NOMO-1 (cell line): ENCODE data around the gene SLC30A7.
A peak's percentile ranks its signal among the peaks of the same experiment; 100 is the strongest.
"Not testable (repeated sequence)": the region's sequence is repeated elsewhere in the genome, so short reads cannot be mapped to it uniquely, and the experiment has no call there.

Source experiments
- DNase-seq, 2 experiments: peaks; one replicate each; lab custom pipeline; 2025; ENCODE audit not compliant: unreplicated experiment in 2 of 2; lab: John Stamatoyannopoulos, UW

Gene SLC30A7, protein sequence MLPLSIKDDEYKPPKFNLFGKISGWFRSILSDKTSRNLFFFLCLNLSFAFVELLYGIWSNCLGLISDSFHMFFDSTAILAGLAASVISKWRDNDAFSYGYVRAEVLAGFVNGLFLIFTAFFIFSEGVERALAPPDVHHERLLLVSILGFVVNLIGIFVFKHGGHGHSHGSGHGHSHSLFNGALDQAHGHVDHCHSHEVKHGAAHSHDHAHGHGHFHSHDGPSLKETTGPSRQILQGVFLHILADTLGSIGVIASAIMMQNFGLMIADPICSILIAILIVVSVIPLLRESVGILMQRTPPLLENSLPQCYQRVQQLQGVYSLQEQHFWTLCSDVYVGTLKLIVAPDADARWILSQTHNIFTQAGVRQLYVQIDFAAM

DNA sequence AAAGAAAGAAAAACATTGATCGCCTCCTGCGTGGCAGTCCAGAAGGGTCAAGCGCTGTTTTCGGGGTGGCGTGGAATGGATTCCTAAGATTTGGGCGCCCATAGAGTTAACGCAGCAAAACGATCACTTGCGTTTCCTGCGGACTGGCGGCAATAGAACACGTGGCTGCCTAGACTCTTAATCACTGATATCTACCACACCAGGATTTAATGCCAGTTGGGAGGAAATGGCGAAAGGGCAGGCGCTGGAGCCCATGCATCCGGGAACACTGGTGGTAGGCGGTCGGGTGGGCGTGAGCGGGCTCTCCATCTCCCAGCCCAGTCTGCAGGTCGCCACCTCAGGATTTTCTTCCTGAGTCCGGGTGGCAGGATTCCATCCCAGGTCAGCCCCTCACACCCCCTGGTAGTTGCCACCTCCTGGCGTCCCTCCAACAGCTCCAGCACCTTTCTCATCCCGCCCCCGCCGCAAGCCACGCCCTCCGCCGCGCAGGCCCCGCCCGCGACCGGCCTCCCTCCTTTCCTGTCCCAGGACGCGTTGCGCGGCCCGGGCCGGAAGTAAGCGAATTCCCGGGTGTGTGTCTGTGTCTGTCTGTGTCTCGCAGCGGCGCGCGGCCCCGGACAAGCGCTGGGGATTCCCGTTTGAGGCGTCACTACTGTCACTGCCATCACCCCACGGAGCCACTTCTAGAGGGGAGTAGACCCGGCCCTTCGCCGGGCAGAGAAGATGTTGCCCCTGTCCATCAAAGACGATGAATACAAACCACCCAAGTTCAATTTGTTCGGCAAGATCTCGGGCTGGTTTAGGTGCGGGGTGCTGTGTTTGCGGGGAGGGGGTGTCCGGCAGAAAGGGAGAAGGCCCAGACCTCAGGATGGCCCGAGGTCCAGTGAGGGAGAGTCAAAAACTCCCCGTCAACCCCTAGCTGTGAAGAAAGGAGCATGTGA lies at the start of gene SLC30A7:
Gene SLC30A7 (plus strand): TSS at position 551 of the 941 bp plus-strand sequence. CDS start 173 bp downstream, at position 724.
- DNase-seq = peak; percentile 67 to 88

DNA sequence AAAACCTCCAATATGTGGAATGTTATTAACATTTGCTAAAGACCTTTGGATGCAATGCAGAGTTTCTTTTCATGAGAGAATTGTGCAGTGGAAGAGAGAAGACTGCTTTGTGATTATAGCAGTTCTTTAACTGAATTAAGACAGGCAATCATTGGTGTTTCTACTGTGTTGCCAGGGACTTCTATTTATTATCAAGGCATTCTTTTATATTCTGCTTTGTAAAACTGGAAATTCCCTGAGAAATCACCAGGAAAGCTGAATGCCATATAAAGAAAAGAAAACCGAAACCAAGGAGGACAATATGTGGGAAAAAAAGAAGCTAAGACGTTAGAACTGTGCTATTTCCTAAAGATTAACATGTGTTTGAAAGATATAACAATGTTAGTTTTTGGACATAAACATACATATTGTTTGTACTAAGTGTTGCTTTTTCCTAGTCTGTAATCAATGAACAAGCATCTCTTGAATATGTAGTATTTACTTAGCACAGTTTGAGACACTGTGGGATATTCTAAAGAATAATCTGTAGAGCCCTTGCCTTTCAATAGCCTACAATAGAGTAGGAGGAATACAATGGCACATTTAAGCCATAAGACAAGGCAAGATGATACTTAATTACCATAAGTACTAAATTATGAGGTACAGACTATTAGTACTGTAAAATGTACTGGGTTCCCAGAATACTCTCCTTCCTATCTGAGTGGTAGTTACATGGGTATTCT lies 48.4 kb upstream of the SLC30A7 start:
- no peak for DNase-seq

DNA sequence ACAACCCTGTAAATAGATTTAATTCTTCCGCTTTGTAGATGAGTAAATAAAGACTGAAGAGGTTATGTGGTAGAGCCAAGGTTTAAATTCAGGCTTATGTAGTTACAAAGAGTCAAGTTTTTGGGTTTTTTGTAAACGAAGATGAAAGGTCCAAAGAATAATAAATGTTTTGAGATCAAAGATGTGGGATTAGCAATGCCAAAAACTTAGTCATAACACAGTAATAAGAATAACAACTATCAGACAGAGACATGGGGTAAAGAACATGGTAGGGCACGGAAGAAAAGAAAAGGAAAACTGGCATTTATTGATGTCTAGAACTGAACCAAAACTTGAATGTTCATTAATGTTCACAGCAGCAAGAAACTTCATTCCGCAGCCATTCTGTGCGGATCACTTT lies 44.2 kb upstream of the SLC30A7 start:
- no peak for DNase-seq

DNA sequence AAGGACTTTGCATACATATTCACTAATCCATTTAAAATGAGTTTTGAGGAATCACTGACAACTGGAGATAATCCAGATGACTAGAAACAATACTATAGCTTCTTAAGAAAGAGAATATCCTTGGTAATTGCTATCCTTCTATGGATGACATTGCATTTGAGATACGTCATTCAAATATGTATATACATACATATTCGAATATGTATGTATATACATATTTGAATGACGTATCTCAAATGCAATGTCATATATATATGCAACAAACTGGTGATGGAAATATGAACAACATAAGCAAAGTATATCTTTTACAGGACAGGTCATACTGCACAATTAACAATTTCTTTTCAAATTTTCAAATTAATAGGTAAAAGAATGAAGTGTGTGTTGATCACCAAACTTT lies 42.9 kb upstream of the SLC30A7 start:
- DNase-seq = no peak

DNA sequence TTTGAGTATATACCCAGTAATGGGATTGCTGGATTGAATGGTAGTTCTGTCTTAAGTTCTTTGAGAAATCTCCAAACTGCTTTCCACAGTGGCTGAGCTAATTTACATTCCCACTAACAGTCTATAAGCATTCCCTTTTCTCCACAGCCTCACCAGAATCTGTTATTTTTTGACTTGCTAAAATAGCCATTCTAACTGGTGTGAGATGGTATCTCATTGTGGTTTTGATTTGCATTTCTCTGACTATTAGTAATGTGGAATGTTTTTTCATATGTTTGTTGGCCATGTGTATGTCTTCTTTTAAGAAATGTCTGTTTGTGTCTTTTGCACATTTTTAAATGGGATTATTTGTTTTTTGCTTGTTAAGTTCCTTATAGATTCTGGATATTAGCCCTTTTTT lies 40.8 kb upstream of the SLC30A7 start:
- not testable (repeated sequence) for DNase-seq

DNA sequence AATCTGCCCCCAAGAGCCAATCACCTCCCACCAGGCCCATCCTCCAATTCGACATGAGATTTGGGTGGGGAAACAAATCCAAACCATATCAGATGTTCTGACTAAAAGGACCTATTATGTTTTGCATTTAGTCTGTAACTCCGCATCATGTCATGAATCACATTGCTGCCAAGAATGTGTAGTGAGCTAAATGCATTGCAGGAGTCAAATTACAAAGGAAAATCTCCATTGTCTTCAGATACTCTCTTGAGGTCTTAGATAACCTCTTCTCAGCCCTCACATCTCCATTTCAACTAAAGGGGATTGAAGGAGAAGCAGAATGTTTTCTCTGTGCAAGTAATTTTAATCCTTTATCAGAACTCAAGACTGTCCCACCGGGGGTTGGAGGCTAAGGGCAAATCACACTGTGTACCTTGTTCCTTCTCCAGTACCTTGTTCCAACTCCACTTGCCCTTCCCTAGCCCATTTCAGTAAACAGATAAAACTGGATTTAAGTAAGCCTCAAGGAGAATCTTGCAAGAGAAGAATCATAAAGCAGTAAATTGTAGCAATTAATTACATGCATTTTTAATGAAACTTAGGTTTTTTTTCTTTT lies 35.4 kb upstream of the SLC30A7 start:
- no peak for DNase-seq

DNA sequence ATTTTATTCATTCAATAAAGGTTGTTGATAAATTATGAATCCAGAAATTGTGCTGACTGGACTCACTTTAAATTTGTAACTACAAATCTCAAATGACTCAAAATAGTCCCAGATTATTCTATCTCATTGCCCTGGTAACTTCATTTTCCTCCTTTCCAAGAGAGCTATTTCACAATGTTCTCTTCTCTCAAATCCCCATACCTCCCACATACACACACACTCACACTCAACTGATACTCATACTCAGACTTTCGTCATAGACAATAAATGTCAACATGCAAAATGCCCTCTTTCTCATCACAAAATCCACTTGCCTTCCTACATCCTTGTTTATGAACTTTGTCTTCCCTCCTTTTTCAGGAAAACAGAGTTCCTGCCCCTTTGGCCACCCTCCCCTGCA lies 34.5 kb upstream of the SLC30A7 start:
- no peak for DNase-seq

DNA sequence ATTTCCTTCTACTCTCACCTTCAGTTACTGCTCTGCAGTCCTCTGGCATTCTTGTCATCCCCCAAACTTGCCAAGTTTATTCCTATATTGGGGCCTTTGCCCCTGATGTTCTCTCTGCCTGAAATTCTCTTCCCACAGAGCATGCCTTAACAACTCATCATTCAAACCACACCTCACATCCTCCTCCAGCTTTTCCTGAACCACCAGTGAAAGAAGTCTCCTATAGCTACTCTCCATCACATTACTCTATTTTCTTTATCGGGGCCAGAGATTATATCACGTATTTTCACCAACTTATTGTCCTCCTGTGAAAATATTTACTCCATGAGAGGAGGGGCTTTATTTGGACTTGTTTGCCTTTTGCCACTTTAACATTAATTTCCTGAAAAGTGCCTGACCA lies 33.3 kb upstream of the SLC30A7 start:
- DNase-seq = no peak

DNA sequence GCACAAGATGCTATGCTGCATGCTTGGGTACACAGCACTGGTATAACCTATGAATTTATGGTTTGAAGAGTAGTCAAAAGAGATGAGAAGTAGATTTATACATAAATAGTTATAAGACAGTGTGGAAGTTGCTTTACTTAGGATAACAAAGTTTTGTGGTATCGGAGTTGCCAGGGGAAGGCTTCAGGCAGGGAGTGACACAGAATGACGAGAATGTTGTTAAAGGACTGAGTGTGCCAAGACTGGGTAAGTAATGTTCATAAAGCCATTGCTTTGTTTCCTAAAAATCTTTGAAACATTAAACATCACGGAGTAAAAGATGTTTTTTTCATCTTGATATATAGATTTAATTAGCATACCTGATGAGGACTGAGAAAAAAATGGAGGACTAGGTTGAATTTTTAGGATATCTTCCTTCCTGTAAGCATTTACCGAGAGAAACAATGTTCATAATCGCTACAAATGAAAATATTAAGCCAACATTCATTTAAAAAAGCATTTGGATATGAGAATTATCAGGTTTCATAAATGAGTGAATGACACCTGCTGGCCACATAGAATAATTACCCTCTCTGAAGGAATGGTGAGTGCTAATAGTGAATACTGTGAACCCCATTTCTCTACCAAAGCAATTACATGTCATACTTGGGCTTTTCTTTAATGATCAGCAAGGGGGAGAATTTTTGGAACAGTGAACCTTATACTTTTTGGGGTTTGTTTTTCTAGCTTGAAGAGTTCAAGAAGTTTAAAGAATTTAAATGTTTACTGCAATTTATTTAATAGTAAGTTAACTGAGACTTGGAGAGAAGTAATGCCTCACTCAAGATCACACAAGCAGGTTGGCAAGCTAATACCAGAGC lies 29.6 kb upstream of the SLC30A7 start:
- peak in 1 of 2 experiments; percentile 30 for DNase-seq

DNA sequence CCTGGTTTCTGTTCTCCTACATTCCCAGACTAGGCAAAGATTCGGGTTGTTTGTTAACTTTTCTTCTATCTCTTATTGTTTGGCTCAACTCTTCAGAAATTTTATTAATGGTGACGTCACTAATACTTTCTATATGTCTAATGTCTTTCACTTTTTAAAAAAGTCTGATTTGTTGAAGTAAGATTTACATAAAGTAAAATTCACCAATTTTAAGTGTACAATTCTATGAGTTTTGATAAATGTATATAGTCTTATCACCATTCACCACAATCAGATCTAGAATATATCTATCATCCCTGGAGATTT lies 29.0 kb upstream of the SLC30A7 start:
- DNase-seq = no peak

DNA sequence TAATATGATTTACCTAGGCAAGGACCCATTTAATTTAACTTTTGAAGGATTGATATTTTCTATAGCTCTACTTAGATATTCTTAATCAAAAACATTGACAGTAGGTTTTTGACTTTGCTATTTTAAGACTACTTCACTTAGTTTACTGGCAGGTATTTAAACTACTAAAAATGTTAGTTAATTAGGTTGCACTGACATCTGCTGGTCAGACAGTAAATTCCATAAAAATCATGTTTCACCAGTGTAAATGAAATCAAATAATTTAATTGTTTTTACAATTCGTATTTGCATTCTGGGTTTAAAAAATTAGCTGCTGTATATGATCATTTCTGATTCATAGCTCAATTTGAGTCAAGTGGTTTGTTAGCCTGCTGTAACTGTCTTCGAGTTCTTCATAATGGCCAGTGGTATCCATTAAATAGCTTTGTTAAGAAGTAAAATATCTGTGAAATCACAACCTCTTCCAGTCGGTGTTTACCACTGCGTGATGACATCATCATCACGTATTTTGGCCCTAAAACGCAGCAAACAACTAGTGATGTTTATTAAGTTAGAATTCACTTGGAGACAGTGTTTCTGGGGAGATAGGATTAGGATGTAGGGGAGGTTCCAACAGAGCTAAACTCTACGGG lies 27.4 kb upstream of the SLC30A7 start:
- peak in 1 of 2 experiments; percentile 38 for DNase-seq

DNA sequence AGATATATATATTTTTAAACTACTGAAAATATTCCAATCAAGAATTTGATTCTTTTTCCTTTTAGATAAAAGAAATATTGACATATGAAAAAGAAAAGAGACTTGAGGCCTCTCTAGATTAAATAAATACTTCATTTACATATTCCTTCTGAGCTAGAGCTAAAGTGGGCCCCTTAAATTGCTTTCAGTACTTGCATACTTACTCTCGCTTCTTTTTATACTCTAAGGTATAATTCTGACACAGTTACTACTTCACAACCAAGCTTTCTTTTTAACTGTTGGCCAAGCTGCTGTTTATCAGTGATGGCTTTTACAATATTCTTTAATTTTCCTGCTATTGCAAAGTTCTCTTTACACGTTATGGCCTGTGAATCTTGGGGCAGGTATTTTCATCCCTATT lies 25.9 kb upstream of the SLC30A7 start:
- DNase-seq = no peak

DNA sequence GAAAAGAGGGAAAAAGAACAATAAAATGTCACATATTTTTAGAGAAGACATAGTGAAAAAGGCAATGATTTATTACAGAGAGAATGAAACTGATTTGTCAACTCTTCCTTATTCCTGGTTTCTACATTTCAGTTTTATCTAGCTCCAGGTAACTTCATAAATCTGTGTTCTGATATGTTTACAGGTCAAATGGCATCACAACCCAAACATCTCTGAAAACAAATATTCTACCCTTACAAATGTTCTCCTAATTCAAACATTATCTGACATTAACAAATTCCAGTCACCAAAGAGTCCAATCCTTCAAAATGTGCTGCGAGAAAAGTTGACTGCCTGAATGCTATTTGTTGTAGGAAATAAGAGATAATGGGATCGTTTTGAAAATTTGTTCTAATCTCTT lies 21.5 kb upstream of the SLC30A7 start:
- no peak for DNase-seq

DNA sequence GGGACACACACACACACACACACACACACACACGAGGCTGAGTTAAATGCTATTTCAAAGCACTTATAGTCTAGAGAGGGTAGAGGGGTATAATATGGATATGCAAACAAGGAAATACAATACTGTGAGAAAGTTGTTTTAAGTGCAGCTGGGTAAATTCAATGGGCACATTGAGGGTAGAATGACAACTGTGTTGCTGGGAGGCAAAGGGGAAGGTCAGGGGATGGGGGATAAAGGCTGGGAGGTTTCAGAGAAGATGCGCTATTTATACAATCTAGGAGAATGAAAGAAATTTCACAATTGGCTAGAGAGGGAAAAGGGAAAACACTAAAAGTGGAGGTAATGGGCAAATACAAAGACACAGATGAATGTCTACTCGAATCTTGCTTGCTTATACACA lies 20.7 kb upstream of the SLC30A7 start:
- DNase-seq = no peak

DNA sequence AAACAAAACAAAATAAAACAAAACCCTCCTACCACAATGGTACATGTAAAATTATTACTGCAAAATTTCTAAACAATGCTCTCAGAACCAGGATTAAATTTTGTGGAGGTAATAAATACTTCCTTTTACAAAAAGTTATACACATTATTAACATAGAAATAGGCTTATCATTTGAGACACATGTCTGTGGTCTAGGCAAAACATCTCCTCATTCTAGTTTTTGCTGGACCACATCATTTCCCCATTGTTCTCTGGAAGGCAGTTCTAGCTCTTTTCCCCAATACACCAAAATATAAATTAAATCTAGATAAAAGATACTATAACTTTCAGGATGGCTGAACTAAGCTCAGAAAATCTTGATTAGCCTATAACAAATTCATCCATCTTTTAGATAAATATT lies 19.6 kb upstream of the SLC30A7 start:
- no peak for DNase-seq

DNA sequence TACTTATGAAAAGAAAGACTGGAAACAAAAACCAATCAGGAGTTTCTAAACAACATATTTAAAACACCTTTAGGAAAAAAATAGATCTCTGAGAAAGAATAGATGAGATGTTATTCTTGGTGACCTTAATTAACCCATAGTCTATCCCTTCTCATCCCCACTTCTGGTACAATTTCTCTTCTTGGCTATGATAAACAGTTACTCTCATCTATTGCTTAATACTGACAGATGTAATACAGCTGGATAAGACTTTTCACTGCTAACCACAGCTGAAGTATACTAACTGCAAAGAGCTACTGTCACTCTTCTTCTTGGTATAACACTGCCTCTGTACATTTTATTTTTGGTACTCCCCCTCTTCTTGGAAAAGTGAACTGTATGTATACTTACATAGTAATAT lies 16.5 kb upstream of the SLC30A7 start:
- no peak for DNase-seq

DNA sequence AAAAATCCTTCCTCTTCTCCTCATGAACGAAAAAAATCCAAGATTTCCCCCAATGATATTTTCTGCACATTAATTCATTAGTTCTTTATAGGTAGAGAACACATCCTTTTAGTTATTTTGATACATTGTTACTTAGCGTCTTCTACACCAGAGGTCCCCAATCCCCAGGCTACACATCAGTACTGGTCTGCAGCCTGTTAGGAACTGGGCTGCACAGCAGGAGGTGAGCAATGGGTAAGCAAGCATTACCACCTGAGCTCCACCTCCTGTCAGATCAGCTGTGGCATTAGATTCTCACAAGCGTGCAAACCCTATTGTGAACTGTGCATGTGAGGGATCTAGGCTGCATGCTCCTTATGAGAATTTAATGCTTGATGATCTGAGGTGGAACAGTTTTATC lies 14.2 kb upstream of the SLC30A7 start:
- no peak for DNase-seq

DNA sequence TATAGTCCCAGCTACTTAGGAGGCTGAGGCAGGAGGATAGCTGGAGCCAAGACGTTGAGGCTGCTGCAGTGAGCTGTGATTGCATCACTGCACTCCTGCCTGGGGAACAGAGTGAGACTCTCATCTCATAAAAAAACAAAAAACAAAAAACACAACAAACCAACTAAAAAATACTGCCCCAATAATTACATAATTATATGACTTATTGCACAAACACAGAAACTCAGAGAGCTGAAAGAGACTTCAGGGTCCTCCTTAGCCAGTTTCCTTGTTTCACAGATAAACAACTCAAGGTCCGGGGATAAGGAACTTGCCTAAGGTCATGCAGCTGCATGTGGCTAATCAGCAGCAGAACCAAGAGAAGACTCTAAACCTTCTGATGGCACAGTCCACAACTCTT lies 13.2 kb upstream of the SLC30A7 start:
- peak; percentile 37 to 87 for DNase-seq

DNA sequence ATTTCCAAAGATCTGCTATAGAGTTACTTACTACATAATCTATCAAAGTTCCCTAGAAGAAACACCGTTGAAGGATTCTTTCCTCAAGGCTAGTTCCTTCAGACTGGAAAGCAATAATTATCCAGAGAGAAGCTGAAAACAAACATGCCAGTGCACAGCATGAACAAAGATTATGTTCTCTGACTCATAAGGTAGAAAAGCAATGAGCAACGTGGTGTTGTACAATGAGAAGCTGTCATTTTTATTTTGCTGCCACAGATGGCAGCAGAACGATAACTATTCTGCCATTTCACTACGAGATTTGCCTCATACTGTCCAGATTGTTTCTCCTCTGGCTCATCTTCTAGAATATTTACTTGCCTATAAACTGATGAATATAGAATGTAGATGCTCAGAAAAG lies 11.9 kb upstream of the SLC30A7 start:
- peak in 1 of 2 experiments; percentile 6 for DNase-seq

DNA sequence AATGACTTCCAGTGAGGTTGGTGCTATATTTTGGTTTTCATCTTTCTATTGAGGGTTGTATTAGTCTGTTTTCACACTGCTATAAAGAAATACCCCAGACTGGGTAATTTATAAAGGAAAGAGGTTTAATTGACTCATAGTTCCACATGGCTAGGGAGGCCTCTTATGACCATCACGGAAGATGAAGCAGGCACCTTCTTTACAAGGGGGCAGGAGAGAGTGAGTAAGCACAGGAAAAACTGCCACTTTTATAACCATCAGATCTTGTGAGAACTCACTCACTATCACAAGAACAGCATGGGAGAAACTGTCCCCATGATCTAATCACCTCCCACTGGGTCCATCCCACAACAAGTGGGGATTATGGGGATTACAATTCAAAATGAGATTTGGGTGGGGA lies 6.9 kb upstream of the SLC30A7 start:
- not testable (repeated sequence) for DNase-seq
